ENCODE measurements around the gene TLR9. TPM values are rescaled to one million over a fixed set of nuclear protein-coding genes. Genes with fewer than 3 reads are reported as not detected.
"Not testable (repeated sequence)": the region's sequence is repeated elsewhere in the genome, so short reads cannot be mapped to it uniquely, and the experiment has no call there.

Gene TLR9
- total RNA-seq, 1 donor from 2014 or later, result 0.42 TPM

DNA sequence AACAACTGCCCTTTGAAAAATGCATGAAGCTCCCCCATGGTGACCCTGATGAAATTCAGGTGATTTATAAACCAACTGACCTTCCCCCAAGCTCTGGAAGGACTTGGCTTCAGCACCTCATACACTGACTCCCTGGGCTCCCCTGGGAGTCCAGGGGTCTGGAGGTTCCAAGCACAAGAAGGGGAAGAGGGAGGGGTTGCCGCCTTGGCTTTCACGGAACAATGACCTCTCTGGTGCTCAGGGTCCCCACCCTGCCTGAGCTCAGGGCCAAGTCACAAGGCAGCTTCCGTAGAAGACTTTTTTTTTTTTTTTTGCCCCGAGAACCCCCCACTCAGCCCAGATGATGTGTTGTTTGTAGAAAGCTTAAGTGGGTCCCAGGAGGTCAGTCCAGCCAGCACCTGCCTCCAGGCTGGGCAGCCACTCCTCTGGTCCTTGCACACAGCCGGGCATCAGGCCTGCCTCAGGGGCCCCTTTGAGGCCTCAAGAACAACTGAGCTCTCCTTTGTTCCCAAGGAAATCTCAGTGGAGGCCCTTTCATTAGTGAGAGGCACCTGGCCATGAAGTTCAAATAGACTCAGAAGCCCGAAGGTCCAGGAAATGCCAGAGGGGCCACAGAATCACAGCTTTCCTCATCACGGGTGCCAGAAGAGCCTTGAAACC is 41.5 kb downstream of the TLR9 start:
- DNase-seq, result no peak
- Mint-ChIP-seq H3K27ac (no peak overlapping the region), H3K9me3 (no peaks in the 10 kb centered on the region), H3K4me1 (peaks cover 9% of the 10 kb centered on the region), H3K36me3 (ENCODE audit: low read depth) (no peaks in the 10 kb centered on the region), H3K27me3 (peaks cover 7% of the 10 kb centered on the region), H3K4me3 (no peak overlapping the region)
- intact Hi-C loops (cut with micrococcal nuclease), result no loop called here

DNA sequence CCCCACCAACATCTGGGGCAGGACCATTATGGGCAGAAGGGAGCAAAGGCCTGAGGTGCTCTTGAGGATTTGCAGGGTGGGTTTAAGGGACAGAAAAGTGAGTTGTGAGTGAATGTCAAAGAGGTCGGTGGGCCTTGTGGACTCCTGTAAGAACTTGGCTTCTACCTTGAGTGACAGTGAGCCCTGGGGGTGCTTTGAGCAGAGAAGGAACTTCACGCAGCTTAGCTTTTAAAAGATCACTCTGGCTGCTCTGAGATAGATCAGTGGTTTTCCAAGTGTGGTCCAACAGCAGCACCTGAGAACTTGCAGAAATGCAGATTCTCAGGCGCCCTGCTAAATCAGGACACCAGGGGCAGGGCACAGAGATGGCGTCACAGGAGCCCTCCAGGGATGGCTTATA is 42.8 kb downstream of the TLR9 start:
- intact Hi-C loops (cut with micrococcal nuclease), result no loop called here
- Mint-ChIP-seq H3K27ac (no peak overlapping the region), H3K4me3 (no peak overlapping the region), H3K36me3 (ENCODE audit: low read depth) (no peaks in the 10 kb centered on the region), H3K4me1 (peaks cover 5% of the 10 kb centered on the region), H3K9me3 (no peaks in the 10 kb centered on the region), H3K27me3 (peaks cover 14% of the 10 kb centered on the region)
- no peak for DNase-seq

DNA sequence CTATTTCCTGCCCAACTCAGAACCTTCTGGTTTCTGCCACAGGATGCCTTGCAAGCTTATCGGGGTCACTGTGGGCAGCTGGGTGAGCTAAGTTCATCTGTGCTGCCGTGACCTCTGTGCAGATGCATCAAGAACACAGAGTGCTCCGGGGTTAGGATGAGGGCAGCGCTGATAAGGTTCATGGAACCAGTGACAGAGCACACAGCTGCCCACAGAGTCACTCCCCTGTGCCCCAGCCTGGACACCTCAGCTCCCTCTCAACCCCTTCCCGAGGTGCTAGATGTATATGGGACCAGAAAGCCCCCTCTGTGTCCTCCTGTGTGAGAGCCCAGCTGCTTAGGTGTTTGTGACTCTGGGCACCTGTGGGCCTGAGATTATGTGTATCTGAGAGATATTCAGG is 43.2 kb downstream of the TLR9 start:
- peaks cover 5% of the 10 kb centered on the region for H3K4me1 Mint-ChIP-seq
- H3K36me3 Mint-ChIP-seq (ENCODE audit: low read depth), result no peaks in the 10 kb centered on the region
- H3K4me3 Mint-ChIP-seq, result no peak overlapping the region
- H3K27ac Mint-ChIP-seq, result peak overlapping the region; percentile 15
- DNase-seq, result no peak
- intact Hi-C loops (cut with micrococcal nuclease), result no loop called here
- H3K27me3 Mint-ChIP-seq, result peaks cover 14% of the 10 kb centered on the region
- no peaks in the 10 kb centered on the region for H3K9me3 Mint-ChIP-seq

DNA sequence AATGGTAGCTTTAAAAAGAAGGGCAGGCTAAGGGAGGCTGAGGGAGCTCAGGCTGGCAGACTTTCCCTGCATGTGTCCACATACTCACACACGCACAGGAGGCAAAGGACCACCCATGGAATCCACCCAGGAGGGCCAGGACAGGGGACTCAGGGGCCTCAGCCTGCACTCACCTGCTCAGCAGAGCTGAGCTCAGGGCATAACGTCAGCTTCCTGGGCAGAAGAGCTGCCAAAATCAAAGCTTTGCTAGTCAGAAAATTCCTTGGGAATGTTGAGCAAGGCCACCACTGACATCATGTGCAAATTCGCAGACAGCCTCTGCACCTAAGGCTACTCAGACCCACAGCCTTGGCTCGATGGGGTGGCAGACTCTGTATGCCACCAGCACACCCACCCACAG is 43.9 kb downstream of the TLR9 start:
- no peaks in the 10 kb centered on the region for H3K9me3 Mint-ChIP-seq
- H3K27me3 Mint-ChIP-seq, result peaks cover 14% of the 10 kb centered on the region
- DNase-seq, result no peak
- H3K27ac Mint-ChIP-seq, result no peak overlapping the region
- no peaks in the 10 kb centered on the region for H3K36me3 Mint-ChIP-seq (ENCODE audit: low read depth)
- H3K4me3 Mint-ChIP-seq, result no peak overlapping the region
- peaks cover 5% of the 10 kb centered on the region for H3K4me1 Mint-ChIP-seq
- intact Hi-C loops (cut with micrococcal nuclease), result no loop called here

DNA sequence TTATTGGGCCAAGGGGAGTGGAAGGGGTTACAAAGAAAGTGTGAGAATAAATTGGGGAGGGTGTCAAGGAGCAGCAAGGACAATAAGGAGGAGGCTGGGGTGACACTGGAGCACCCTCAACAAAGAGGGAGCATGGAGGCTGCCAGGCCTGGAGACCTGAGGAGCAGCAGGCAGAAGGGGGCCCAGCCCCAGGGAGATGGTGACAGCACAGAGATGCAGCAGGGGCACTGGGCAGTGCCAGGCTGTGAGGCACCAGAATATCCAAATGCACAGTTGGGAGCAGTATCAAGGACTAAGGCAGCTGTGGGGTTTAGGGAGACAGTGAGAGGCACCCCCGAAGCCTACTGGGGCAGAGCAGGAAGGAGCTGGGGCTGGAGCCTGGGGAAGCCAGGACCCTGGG is 46.9 kb downstream of the TLR9 start:
- no peaks in the 10 kb centered on the region for H3K9me3 Mint-ChIP-seq
- H3K4me3 Mint-ChIP-seq, result no peak overlapping the region
- intact Hi-C loops (cut with micrococcal nuclease), result no loop called here
- H3K36me3 Mint-ChIP-seq (ENCODE audit: low read depth), result no peaks in the 10 kb centered on the region
- DNase-seq, result no peak
- H3K27me3 Mint-ChIP-seq, result peaks cover 14% of the 10 kb centered on the region
- peaks cover 5% of the 10 kb centered on the region for H3K4me1 Mint-ChIP-seq
- H3K27ac Mint-ChIP-seq, result no peak overlapping the region

DNA sequence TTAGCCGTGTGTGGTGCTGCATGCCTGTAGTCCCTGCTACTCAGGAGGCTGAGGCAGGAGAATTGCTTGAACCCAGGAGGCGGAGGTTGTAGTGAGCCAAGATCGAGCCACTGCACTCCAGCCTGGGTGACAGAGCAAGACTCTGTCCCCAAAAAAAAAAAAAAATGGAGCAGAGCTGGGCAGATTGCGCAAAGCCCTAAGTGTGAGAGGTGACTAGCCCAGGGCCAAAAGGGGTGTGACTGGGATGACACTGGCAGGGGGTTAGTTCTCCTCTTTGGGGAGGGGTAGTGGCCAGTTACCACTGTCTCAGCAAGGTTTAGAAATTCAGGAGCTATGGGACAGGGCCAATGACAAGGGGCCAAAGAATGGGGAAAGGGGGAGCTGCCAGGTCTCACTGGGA is 47.3 kb downstream of the TLR9 start:
- H3K27ac Mint-ChIP-seq; intact Hi-C loops (cut with micrococcal nuclease); DNase-seq; H3K4me1 Mint-ChIP-seq; H3K4me3 Mint-ChIP-seq; H3K9me3 Mint-ChIP-seq; H3K36me3 Mint-ChIP-seq (ENCODE audit: low read depth): not testable (repeated sequence)
- H3K27me3 Mint-ChIP-seq, result peaks cover 14% of the 10 kb centered on the region

DNA sequence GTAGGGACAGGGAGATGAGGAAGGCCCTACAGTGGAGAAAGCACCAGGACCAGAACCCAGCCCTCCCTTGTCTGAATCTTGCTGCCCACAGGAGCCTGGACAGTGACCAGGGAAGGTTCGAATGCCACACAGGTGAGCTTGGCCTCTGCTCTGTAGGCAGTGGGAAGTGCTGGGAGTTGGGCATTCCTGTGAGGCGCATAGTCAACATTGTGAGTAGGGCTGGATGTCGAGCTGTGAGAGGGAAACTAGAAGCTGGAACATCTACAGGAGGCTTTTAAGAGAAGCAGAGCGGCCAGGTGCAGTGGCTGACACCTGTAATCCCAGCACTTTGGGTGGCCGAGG is 47.8 kb downstream of the TLR9 start:
- Mint-ChIP-seq H3K27me3 (peaks cover 13% of the 10 kb centered on the region), H3K9me3 (no peaks in the 10 kb centered on the region), H3K4me1 (peaks cover 8% of the 10 kb centered on the region), H3K27ac (no peak overlapping the region), H3K36me3 (ENCODE audit: low read depth) (no peaks in the 10 kb centered on the region), H3K4me3 (no peak overlapping the region)
- intact Hi-C loops (cut with micrococcal nuclease), result no loop called here
- no peak for DNase-seq

DNA sequence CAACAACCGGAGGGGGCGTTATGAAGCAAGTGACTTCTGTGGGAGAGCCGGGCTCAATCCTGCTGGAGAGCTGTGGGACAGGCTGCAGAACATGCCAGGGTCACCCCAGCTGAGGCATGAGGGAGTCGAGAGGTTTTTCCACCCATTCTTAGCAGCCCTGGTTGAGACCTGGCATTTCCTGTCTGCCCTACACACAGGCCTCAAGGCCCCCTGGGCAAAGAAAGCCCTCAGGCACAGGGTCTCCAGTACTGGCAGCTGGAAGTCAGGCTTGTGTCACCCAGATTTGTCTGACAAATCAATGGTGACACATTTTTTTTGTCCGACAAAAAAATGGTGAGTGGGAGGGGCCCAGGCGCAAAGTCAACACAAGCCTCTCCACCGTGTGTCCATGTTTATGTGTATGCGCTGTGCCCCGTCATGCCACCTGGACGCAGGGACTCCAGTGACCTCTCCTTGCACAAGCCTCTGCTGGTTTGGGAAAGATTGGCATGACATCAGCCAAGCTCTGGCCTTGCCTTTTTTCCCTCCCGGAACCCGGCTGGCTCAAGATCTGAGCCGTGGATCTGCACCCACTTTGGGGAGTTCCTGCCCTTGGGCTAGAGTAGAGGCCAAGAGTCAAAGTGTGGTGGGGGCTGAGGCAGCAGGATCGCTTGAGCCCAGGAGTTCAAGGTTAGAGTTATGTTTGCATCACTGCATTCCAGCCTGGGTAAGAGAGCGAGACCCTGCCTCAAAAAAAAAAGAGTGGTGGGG is 48.3 kb downstream of the TLR9 start:
- intact Hi-C loops (cut with micrococcal nuclease), result no loop called here
- Mint-ChIP-seq H3K4me1 (peaks cover 3% of the 10 kb centered on the region), H3K27ac (no peak overlapping the region), H3K36me3 (ENCODE audit: low read depth) (no peaks in the 10 kb centered on the region), H3K9me3 (no peaks in the 10 kb centered on the region), H3K4me3 (no peak overlapping the region), H3K27me3 (peaks cover 10% of the 10 kb centered on the region)
- no peak for DNase-seq

DNA sequence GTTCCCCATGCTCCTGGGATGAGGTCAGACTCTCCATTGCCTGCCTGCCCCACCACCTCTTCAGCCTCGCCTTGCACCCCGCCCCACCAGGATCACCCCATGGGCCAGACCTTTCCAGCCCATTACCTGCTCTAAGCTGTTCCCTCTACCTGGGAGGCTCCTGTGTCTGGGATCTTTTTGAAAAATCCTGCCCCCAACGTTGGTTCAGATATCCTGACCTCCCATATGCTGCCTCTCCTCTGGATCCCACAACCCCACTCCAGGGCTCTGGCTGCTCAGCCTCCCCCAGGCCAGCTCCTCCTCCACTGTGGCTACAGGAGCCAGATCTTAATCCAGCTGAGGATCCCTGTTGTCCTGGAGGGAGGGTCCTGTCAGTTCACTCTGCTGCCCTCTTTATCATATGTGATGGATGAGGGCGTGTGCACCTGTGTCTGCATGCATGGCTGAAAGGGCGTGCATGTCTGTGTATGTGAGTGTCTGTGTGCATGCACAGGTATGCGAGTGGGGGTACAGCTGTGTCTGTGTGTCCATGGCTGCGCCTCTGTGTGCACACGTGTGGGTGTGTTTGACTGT is 49.2 kb downstream of the TLR9 start:
- Mint-ChIP-seq H3K27ac (no peak overlapping the region), H3K36me3 (ENCODE audit: low read depth) (no peaks in the 10 kb centered on the region), H3K4me3 (no peak overlapping the region), H3K27me3 (peaks cover 10% of the 10 kb centered on the region), H3K9me3 (no peaks in the 10 kb centered on the region), H3K4me1 (peaks cover 7% of the 10 kb centered on the region)
- DNase-seq, result no peak
- intact Hi-C loops (cut with micrococcal nuclease), result no loop called here

DNA sequence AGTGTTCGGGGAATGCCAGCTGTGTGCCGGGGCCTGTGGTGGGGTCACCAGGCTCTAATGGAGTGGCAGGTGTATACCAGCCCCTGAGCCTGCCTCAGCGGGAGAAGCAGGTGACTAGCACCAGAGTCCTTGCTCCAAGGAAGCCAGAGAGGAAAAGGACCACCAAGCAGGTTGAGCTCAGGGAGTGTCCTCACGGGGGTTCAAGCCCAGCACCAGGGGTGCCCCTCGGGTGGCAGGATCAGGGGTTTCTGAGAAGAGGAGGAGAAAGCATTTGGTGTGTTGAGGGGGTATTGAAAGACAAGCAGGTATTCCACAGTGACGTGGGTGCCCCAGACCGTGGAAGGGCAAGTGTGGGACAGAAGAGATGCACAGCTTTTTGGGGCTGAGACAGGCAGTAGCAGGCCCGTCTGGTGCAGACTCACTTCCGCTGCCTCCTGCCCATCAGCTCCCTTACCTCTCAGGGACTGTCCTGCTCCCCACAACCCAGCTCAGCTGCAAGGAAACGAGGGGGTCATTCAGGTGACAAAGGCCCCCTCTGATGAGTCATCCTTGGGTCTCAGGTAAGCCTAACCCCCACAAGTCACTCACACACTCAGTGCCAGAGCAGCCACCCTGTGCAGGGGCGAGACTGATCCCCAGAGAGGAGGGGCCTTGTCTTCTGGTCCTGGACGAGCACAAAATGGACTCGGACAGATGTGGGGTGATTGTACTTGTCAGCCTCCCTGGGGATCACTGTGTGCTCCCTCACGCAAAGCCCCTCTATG is 49.8 kb downstream of the TLR9 start:
- Mint-ChIP-seq H3K4me1 (peaks cover 9% of the 10 kb centered on the region), H3K27ac (no peak overlapping the region), H3K9me3 (no peaks in the 10 kb centered on the region), H3K27me3 (peaks cover 9% of the 10 kb centered on the region), H3K4me3 (no peak overlapping the region), H3K36me3 (ENCODE audit: low read depth) (no peaks in the 10 kb centered on the region)
- no peak for DNase-seq
- intact Hi-C loops (cut with micrococcal nuclease), result no loop called here

DNA sequence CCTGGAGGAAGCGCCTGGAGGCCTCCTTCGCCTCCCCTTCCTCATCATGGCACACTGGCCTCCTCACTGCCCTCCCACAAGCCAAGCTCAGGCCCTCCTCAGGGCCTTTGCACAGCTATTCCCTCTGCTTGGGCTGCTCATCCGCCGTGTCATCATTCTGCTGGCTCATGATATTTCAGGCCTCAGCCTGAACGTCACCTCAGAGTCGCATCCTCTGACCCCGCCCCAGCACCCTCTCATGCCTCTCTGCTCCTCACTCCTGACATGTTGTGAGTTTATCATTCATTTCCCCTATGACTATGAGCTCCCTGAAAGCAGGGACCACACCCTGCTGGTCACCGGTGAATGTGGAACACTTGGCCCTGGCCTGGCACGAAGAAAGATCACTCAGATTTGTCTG is 50.5 kb downstream of the TLR9 start:
- Mint-ChIP-seq H3K4me3 (no peak overlapping the region), H3K36me3 (ENCODE audit: low read depth) (no peaks in the 10 kb centered on the region), H3K27me3 (peaks cover 6% of the 10 kb centered on the region), H3K9me3 (no peaks in the 10 kb centered on the region), H3K4me1 (peaks cover 9% of the 10 kb centered on the region), H3K27ac (no peak overlapping the region)
- intact Hi-C loops (cut with micrococcal nuclease), result no loop called here
- no peak for DNase-seq

DNA sequence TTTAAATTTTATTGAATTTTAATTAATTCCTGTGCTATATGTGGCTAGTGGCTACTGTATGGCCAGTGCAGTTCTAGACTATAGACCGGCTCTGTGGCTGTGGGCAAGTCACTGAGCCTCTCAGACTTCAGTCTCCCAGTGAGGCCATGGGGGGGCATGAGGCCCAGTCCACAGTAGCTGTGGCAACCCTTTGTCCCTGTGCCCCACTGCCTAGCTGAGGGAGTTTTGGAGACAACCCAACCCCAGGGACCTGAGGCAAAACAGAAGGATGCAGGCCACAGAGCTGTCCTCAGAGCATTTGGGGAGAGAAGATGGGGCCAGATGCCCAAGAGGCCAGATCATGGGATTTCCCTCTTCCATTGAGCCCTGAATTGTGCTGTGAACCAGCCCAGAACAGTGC is 52.3 kb downstream of the TLR9 start:
- intact Hi-C loops (cut with micrococcal nuclease), result no loop called here
- DNase-seq, result no peak
- no peak overlapping the region for H3K4me3 Mint-ChIP-seq
- H3K9me3 Mint-ChIP-seq, result no peaks in the 10 kb centered on the region
- peaks cover 9% of the 10 kb centered on the region for H3K4me1 Mint-ChIP-seq
- no peaks in the 10 kb centered on the region for H3K36me3 Mint-ChIP-seq (ENCODE audit: low read depth)
- H3K27ac Mint-ChIP-seq, result no peak overlapping the region
- H3K27me3 Mint-ChIP-seq, result peaks cover under 1% of the 10 kb centered on the region

DNA sequence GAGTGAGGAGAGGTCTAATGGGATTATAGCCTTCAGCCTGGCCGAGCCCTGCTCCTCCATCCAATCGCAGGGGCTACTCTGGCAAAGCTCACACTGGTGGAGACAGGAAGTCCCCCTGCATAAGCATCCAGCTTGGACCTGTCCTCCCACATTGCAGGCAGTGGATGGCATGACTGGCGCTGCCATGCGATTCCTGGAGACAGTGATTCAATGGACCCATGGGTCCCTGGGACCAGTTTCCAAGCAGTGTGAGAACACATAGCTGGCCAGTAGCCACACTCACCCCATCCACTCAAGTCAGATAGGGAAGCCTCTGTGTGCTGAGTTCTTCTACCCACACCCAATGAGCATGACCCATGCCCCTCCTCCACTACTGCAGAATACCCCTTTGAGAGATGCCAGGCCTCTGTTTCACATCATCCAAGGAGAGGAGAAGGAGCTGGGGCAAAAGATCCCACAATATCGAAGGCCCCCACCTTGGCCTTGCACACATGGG is 53.1 kb downstream of the TLR9 start:
- Mint-ChIP-seq H3K36me3 (ENCODE audit: low read depth) (no peaks in the 10 kb centered on the region), H3K27ac (no peak overlapping the region), H3K27me3 (no peaks in the 10 kb centered on the region), H3K4me3 (no peak overlapping the region), H3K9me3 (no peaks in the 10 kb centered on the region), H3K4me1 (peaks cover 9% of the 10 kb centered on the region)
- DNase-seq, result no peak
- intact Hi-C loops (cut with micrococcal nuclease), result no loop called here

Data from activated CD4-positive, alpha-beta T cell treated with anti-CD3 and anti-CD28 coated beads, Interleukin-2, amount 10 ng/mL, durations not matched to agents 24 days and 14 days (primary cell).